ENCODE results near the gene ARHGEF1. TPM values are rescaled to one million over a fixed set of nuclear protein-coding genes. Genes with fewer than 3 reads are reported as not detected.

Gene ARHGEF1
- total and polyA plus RNA-seq, 8 donors: 60.8 to 202 (median 79.6) TPM

DNA sequence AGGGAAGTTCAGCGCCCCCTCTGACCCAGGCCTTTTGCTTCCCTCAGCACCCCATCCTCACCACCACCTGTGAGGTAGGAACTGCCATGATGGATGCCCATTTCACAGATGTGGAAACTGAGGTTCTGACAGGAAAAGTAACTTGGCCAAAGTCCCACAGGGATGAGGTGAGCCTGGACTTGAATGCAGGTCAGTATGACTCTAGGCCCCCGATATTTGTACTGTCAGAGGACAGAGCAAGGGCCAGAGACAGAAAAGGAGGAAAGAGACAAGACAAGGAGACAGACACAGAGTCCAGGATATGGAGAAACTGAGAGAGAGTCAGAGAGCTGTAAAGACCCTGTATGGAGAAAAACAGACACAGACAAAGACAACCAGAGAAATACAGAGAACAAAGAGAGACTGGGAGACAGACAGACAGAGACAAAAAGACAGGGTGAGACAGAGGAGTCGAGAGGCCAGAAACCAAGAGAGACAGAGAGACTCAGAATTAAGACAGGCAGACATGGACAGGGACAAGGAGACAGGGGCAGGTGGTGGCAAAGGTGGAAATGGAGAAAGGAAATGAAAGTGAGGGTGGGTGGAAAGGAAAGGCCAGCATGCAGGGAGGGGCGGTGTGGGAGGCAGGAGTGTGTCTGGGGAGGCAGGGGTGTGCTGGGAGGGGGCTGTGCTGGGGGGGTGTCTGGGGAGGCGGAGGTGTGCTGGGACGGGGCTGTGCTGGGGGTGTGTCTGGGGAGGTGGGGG is 40.2 kb downstream of the ARHGEF1 start:
- TF ChIP-seq, protein P1, sequence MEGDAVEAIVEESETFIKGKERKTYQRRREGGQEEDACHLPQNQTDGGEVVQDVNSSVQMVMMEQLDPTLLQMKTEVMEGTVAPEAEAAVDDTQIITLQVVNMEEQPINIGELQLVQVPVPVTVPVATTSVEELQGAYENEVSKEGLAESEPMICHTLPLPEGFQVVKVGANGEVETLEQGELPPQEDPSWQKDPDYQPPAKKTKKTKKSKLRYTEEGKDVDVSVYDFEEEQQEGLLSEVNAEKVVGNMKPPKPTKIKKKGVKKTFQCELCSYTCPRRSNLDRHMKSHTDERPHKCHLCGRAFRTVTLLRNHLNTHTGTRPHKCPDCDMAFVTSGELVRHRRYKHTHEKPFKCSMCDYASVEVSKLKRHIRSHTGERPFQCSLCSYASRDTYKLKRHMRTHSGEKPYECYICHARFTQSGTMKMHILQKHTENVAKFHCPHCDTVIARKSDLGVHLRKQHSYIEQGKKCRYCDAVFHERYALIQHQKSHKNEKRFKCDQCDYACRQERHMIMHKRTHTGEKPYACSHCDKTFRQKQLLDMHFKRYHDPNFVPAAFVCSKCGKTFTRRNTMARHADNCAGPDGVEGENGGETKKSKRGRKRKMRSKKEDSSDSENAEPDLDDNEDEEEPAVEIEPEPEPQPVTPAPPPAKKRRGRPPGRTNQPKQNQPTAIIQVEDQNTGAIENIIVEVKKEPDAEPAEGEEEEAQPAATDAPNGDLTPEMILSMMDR (IDR thresholded peaks at IDR 0.05): no peak
- ATAC-seq: no peak
- Histone ChIP-seq H3K36me3 (no peaks in the 10 kb centered on the region), H3K27ac (no peak overlapping the region), H3K4me1 (peaks cover 2 to 9% of the 10 kb centered on the region in 2 donors), H3K9me3 (no peaks in the 10 kb centered on the region), H3K27me3 (peaks cover 34 to 98% of the 10 kb centered on the region in 2 donors), H3K4me3 (no peak overlapping the region)
- intact Hi-C loops (cut with DNase I): no loop called here
- DNase-seq: no peak

DNA sequence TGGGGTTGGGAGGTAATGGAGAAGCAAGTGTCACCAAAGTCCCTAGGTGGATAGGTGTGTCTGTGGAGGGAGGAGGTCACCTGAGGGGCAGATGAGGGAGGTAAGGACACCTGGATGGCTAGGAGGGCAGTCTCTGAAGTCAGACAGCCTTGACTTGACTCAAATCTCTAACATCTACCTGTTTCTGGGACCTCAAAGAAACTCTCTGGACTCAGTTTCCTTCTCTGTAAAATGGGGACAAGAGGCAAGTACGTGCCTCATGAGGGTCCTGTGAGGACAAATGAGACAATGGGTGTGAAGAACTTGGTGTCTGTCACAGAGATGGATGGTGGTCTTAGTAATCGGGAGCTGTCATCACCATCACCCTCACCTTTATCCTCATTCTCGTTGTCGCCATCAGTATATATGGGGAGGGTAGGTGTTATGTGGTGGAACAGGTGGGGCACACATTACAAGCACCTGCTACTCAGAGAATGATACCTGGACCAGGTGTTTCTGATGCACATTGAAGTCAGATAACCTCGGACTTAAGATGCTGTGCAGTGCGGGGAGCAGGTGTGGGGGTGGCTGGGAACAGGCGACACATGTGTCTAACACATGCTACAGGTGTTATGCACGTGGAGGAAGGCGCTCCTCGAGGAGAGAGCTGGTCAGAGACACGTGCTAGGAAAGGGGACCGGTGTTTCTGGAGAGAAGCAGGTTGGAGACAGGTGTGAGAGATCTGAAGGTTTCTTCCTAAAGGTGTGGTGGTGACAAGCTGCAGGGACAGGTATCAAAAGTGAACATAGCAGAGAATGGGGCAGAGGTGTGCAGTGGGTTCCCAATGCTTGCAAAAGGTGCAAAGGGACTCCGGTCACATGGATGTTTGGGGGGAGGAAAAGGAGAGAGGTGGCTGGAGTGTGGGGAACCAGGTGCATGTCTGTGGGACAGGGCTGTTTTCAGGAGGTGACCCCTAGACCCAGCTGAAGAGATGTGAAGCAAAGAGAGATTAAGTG is 41.5 kb downstream of the ARHGEF1 start:
- peaks cover 10 to 20% of the 10 kb centered on the region in 2 donors for H3K4me1 ChIP-seq
- TF ChIP-seq, protein P1 (IDR thresholded peaks at IDR 0.05): no peak
- H3K9me3 ChIP-seq: no peaks in the 10 kb centered on the region
- ATAC-seq (no peak), DNase-seq (no peak)
- peaks cover 40 to 99% of the 10 kb centered on the region in 2 donors for H3K27me3 ChIP-seq
- no peak overlapping the region for H3K4me3 ChIP-seq
- H3K27ac ChIP-seq: no peak overlapping the region
- intact Hi-C loops (cut with DNase I): no loop called here
- no peaks in the 10 kb centered on the region for H3K36me3 ChIP-seq

DNA sequence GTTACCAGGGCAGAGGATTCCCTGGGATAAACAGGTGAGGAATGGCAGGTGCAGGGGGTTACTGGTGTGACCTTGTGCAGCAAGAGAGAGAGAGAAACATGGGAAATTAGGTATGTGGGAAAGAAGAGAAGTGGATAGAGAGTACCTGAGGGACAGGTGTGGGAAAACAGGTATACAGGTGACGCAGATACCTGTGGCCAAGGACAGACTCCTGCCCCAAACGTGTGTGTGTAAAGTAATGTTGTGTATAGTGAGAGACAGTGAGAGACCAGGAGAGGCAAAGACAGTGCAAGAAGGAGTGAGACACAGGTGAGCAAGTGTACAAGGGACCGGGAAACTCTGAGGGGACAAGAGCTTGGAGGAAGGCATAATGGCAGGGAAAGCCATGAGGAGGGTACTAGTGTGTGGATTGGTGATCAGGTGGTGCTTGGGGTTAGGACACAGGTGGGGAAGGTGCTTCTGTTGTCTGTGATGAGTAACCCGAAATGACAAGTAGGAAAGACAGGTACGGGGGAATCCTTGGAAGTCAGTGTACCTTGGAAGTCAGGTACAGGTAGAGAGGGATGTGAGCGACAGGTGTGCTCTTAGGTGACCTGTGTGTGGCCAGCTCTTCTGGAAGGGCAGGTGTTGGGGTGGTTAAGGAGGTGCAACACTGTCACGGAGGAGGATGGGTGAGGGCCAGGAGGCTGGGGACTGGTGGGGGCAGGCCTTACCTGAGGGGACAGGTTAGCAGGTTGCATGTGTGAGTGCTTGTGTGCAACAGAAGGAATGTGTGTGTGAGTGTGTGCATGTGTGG is 42.4 kb downstream of the ARHGEF1 start:
- Histone ChIP-seq H3K27me3 (peaks cover 48 to 99% of the 10 kb centered on the region in 2 donors), H3K27ac (no peak overlapping the region), H3K9me3 (no peaks in the 10 kb centered on the region), H3K36me3 (no peaks in the 10 kb centered on the region), H3K4me1 (peaks cover 10 to 20% of the 10 kb centered on the region in 2 donors), H3K4me3 (no peak overlapping the region)
- no peak for DNase-seq
- intact Hi-C loops (cut with DNase I): no loop called here
- TF ChIP-seq, protein P1 (IDR thresholded peaks at IDR 0.05): no peak
- ATAC-seq: no peak

DNA sequence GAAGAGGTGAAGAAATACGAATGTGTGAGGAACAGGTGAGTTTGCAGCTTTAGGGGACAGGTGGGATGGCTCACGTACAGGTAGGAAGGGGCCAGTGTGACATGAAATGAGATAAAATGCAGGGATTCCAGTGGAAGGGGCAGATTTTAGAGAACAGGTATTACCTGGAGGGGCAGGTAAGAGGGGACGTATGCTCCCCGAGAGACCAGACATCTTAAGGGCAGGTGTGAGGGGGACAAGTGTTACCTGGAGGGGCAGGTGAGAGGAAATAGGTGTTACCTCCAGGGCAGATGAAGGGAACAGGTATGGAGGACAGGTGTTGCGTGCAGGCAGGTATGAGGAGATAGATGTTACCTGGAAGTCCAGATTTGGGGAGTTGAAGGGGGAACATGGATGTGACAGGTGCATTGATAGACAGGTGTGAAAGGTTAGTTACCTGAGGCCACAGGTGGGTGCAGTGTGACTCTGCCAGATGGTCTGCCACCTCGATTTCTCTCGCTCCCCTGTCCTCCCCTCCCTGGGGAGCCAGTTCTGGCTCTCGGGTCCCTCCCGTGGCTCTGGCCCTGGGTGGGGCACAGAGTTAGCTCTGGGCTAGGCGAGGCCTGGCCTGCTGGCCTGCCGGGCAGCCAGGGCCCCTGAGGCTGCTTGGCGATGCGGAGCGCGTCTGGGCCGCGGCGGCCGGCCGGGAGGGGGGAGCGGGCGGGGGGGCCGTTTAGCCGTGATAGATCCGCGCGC is 43.2 kb downstream of the ARHGEF1 start:
- Histone ChIP-seq H3K9me3 (no peaks in the 10 kb centered on the region), H3K27me3 (peaks cover 49 to 99% of the 10 kb centered on the region in 2 donors), H3K4me3 (no peak overlapping the region), H3K27ac (no peak overlapping the region), H3K36me3 (no peaks in the 10 kb centered on the region), H3K4me1 (peaks cover 10 to 20% of the 10 kb centered on the region in 2 donors)
- TF ChIP-seq, protein P1 (IDR thresholded peaks at IDR 0.05): no peak
- intact Hi-C loops (cut with DNase I): no loop called here
- DNase-seq: no peak
- ATAC-seq: no peak
